Measurements from ENCODE around the gene HMOX2.
A peak's percentile ranks its signal among the peaks of the same experiment; 100 is the strongest.

Gene HMOX2

DNA sequence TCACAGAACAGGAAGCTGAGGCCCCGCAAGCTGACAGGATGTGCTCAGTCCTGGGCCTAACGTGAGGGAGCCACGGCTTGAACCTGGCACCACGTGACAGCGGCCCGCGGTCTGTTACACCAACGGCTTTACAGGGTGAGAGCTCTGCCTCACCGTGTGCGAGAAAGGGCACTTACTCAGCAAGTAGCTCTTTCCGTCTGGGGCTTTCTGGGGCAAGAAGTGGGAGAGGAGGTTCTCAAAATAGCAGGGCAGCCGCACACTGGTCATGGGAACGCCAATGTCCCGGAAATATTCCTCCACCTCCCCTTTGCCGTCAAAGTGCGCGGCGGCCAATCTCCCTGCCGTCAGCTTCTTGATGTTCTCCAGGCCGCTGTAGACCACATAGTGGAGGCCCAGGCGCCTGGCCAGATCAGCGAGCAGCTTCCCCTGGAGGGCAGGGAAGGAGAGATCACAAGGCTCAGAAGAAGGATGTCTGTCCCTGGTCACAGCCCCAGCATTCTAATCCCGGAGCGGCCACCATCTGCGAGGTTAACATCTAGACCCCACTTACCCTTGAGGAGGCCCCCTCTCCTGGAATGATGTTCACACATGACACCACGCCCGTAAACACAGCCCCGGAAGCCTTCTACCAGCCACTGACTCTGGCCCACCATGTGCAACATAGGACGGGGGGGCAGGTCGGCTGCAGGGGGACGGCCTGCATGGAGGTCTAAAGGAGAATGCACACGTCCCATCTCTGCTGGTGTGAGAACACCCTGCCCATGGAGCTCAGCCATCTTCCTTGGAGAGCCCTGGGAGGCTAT, 10.0 kb upstream of the HMOX2 start:
- TF ChIP-seq ZFX (IDR thresholded peaks at IDR 0.05) = no peak
- TF ChIP-seq, protein P1, sequence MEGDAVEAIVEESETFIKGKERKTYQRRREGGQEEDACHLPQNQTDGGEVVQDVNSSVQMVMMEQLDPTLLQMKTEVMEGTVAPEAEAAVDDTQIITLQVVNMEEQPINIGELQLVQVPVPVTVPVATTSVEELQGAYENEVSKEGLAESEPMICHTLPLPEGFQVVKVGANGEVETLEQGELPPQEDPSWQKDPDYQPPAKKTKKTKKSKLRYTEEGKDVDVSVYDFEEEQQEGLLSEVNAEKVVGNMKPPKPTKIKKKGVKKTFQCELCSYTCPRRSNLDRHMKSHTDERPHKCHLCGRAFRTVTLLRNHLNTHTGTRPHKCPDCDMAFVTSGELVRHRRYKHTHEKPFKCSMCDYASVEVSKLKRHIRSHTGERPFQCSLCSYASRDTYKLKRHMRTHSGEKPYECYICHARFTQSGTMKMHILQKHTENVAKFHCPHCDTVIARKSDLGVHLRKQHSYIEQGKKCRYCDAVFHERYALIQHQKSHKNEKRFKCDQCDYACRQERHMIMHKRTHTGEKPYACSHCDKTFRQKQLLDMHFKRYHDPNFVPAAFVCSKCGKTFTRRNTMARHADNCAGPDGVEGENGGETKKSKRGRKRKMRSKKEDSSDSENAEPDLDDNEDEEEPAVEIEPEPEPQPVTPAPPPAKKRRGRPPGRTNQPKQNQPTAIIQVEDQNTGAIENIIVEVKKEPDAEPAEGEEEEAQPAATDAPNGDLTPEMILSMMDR (conservative IDR thresholded peaks at IDR 0.05) = no peak
- H3K27ac ChIP-seq = no peak overlapping the region

DNA sequence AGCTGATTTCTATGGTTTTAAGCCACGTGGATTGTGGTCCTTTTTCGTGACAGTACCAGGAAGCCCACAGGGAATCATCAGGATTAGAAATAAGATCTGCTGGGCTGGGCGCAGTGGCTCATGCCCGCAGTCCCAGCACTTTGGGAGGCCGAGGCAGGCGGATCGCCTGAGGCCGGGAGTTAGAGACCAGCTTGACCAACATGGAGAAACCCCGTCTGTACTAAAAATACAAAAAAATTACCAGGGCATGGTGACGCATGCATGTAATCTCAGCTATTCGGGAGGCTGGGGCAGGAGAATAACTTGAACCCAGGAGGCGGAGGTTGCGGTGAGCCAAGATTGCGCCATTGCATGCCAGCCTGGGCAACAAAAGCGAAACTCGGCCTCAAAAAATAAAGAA, 8.3 kb upstream of the HMOX2 start:
- TF ChIP-seq ZFX (IDR thresholded peaks at IDR 0.05) = no peak
- TF ChIP-seq, protein P1 (conservative IDR thresholded peaks at IDR 0.05) = no peak
- H3K27ac ChIP-seq = no peak overlapping the region

DNA sequence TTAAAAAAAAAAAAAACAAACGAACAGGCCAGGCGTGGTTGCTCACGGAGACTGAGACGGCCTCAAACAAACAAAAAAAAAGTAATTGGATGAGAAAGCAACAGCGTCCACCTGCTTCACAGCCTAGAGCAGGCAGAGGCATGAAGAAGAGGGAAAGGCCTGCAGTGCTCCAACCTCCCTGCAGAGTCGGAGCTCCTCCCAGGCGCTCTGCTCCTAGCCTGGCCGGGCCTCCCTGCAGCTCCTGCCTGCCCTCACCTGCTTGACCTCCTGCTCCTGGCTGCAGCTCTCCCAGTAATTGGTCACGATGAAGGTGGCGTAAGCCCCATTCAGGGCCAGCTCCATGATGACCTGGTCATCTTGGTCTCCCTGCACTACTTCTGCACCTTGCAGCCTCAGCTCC, 7.2 kb upstream of the HMOX2 start:
- no peak for TF ChIP-seq ZFX (IDR thresholded peaks at IDR 0.05)
- TF ChIP-seq, protein P1 (conservative IDR thresholded peaks at IDR 0.05) = no peak
- no peak overlapping the region for H3K27ac ChIP-seq

DNA sequence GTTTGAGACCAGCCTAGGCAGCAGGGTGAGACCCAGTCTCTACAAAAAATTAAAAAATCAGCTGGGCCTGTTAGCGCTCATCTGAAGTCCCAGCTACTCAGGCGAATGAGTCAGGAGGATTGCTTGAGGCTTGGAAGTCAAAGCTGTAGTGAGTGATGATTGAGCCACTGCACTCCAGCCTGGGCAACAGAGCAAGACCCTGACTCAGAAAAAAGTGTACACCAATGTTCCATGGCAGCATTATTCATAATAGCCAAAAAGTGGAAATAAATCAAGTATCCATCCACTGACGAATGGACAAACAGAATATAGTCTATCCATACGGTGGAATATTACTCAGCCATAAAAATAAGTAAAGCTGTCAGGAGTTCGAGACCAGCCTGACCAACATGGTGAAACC, 4.3 kb upstream of the HMOX2 start:
- H3K27ac ChIP-seq = no peak overlapping the region
- TF ChIP-seq, protein P1 (conservative IDR thresholded peaks at IDR 0.05) = no peak
- no peak for TF ChIP-seq ZFX (IDR thresholded peaks at IDR 0.05)

DNA sequence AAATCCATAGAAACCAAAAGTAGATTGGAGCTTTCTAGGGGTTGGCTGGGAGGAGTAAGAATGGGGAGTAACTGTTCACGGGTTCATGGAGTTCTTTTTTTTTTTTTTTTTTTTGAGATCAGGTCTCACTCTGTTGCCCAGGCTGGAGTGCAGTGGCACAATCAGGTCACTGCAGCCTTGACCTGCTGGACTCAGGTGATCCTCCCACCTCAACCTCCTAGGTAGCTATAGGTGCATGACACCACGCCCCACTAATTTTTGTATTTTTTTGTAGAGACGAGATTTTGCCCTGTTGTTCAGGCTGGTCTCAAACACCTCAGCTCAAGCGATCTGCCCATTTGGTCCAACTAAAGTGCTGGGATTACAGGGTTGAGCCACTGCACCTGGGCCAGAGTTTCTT, 3.3 kb upstream of the HMOX2 start:
- no peak overlapping the region for H3K27ac ChIP-seq
- TF ChIP-seq, protein P1 (conservative IDR thresholded peaks at IDR 0.05) = no peak
- no peak for TF ChIP-seq ZFX (IDR thresholded peaks at IDR 0.05)

DNA sequence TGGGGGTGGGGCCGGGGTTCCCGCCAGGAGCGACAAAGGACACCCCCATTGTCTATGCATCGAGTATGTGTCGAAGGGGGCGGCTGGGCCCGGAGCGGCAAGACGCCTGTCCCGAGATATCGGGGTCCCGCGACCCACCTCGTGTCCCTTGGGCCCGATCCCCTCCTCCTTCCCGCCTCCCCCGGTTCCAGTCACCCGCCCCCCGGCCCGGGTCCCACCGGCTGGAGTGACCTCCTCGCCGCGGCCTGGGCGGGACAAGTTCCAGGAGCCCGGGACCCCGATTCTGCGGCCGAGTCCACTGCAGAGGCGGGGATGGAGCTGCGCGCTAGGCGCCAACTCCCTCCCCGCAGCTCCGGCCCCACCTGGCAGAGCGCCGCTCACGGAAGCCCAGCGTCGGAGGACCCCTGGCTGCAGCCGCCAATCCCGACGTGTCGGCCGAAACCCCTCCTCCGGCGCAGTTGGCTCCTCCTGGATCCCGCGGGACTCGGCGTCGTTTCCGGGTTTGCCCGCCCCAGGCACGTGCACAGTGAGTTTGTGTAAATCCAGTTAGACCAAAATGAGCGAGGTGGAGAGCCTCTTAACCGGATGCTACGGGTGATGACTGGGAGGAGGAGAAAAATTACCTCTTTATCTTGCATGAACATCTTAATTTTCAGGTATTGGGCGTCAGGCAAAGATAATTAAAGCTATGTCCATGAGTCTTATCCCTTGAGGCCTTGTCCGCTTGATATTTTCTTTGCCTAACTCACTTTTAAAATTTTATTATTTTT, 1.8 kb upstream of the HMOX2 start, which contains the start of gene NMRAL1:
Gene NMRAL1 (minus strand): TSS at position 434 of the 770 bp plus-strand sequence. CDS start 493 bp downstream, outside the sequence.
- peak; percentile 35; the same call in 1 of the 2 replicates for TF ChIP-seq ZFX (IDR thresholded peaks at IDR 0.05)
- TF ChIP-seq, protein P1 (conservative IDR thresholded peaks at IDR 0.05) = no peak; the same call in 1 of the 2 replicates
- H3K27ac ChIP-seq = peak within 1 kb of the TSS; percentile 97

DNA sequence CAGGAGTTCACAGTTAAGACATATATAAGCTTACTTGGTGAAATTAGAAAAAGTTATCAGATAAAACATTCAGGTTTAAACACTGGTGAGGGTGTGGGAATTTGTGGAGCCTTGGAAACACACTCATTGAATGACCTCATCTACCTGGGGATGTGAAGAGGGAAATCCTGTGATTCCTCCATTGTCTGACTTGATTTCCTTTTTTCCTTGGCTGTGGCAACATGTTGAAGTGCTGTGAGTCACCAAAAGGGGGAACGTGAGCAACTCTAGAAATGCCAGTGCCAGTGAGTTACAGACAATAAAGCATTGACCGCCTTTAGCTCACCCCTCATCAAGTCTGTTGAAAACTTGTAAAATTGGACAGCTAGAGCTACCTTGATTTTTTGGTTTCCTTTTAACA, 1.8 kb downstream of the HMOX2 start:
- H3K27ac ChIP-seq = no peak overlapping the region
- TF ChIP-seq ZFX (IDR thresholded peaks at IDR 0.05) = no peak
- TF ChIP-seq, protein P1 (conservative IDR thresholded peaks at IDR 0.05) = no peak; the same call in 1 of the 2 replicates
